Panc1 (cell line): ENCODE data around the gene SOSTDC1.

Experiments used
- POLR2AphosphoS5 ChIP-seq: IDR thresholded peaks from 2 replicates; pipeline ENCODE4 v1.6.1; 2012; ENCODE audit warnings: mild to moderate bottlenecking, low read depth, low read length, moderate library complexity
- SIN3A ChIP-seq: IDR thresholded peaks from 2 replicates; pipeline ENCODE4 v1.6.1; 2012; ENCODE audit warnings: low read depth, mild to moderate bottlenecking, low read length, moderate library complexity, borderline replicate concordance; ENCODE audit not compliant: insufficient read depth
- TCF7L2 ChIP-seq: IDR thresholded peaks from 2 replicates; pipeline ENCODE4 v1.6.1; 2011; ENCODE audit warnings: mild to moderate bottlenecking, low read depth, low read length, inconsistent platforms
- TF ChIP-seq, protein P1 (sequence below), 2 experiments: IDR thresholded peaks; 2 replicates each; pipeline ENCODE4 v1.6.1; 2011 to 2012; ENCODE audit warnings: low read depth in 2 of 2, control low read depth in 1 of 2, low read length in 1 of 2, mild to moderate bottlenecking in 1 of 2, moderate library complexity in 1 of 2; ENCODE audit not compliant: insufficient read depth in 1 of 2
- TF ChIP-seq, protein P2 (sequence below): fragments of 450-650 bp; IDR thresholded peaks from 2 replicates; pipeline ENCODE4 v1.5.1; 2017; ENCODE audit warnings: mild to moderate bottlenecking

DNA sequence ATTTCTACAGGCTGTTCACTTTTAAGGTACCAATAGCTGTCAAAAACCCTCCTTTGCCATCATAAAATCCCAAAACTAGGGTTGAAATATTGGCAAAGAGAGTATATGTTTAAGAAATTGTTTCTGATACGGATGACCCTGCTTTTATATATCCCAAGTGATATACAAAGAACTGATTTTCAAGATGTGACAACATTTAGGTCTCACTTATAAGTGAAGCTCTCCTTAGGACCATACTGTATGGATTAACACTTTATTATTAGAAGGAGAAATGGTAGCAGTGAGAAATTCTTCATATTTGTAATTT is 33.2 kb downstream of the SOSTDC1 start:
- TF ChIP-seq, protein P1, sequence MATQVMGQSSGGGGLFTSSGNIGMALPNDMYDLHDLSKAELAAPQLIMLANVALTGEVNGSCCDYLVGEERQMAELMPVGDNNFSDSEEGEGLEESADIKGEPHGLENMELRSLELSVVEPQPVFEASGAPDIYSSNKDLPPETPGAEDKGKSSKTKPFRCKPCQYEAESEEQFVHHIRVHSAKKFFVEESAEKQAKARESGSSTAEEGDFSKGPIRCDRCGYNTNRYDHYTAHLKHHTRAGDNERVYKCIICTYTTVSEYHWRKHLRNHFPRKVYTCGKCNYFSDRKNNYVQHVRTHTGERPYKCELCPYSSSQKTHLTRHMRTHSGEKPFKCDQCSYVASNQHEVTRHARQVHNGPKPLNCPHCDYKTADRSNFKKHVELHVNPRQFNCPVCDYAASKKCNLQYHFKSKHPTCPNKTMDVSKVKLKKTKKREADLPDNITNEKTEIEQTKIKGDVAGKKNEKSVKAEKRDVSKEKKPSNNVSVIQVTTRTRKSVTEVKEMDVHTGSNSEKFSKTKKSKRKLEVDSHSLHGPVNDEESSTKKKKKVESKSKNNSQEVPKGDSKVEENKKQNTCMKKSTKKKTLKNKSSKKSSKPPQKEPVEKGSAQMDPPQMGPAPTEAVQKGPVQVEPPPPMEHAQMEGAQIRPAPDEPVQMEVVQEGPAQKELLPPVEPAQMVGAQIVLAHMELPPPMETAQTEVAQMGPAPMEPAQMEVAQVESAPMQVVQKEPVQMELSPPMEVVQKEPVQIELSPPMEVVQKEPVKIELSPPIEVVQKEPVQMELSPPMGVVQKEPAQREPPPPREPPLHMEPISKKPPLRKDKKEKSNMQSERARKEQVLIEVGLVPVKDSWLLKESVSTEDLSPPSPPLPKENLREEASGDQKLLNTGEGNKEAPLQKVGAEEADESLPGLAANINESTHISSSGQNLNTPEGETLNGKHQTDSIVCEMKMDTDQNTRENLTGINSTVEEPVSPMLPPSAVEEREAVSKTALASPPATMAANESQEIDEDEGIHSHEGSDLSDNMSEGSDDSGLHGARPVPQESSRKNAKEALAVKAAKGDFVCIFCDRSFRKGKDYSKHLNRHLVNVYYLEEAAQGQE (IDR thresholded peaks at IDR 0.05; ENCODE audit: insufficient read depth in 1 of 2, low read depth in 2 of 2, low read length in 1 of 2), result no peak
- TF ChIP-seq, protein P2, sequence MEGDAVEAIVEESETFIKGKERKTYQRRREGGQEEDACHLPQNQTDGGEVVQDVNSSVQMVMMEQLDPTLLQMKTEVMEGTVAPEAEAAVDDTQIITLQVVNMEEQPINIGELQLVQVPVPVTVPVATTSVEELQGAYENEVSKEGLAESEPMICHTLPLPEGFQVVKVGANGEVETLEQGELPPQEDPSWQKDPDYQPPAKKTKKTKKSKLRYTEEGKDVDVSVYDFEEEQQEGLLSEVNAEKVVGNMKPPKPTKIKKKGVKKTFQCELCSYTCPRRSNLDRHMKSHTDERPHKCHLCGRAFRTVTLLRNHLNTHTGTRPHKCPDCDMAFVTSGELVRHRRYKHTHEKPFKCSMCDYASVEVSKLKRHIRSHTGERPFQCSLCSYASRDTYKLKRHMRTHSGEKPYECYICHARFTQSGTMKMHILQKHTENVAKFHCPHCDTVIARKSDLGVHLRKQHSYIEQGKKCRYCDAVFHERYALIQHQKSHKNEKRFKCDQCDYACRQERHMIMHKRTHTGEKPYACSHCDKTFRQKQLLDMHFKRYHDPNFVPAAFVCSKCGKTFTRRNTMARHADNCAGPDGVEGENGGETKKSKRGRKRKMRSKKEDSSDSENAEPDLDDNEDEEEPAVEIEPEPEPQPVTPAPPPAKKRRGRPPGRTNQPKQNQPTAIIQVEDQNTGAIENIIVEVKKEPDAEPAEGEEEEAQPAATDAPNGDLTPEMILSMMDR, result peak; percentile 20; the same call in 1 of the 2 replicates
- TF ChIP-seq POLR2AphosphoS5 (no peak), SIN3A (no peak), TCF7L2 (no peak)
